Stimulated activated CD4-positive, alpha-beta T cell treated with anti-CD3 and anti-CD28 coated beads, Interleukin-1b, Interleukin-23, amount 100 ng/mL, for 48 hours (primary cell): ENCODE measurements around the gene PDHX.
"Not testable (repeated sequence)": the region's sequence is repeated elsewhere in the genome, so short reads cannot be mapped to it uniquely, and the experiment has no call there.

ENCODE experiments used
- DNase-seq: peaks from one replicate; pipeline ENCODE4 v3.0.0-alpha.2; 2020

Gene PDHX

GRCh38 chr11:34997952-34998528 is 81.6 kb downstream of the PDHX start:
- DNase-seq: no peak

DNA sequence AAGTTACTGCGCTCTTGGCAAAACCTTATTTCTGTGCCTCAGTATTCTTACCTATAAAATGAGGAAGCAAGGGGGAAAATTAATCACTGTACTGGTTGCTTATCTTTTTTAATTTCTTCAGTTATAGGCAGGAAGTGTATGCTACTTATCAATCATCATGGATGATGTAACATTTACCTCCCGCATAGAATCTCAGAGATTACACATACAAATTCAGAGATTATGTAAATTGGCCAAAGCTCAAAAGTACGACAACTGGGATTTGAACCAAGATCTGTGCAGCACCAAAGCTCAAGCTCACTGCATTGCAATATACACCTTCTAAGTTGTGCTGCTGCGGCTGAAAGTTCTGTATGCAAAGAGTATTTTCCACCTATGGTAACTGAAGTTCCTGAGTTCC is 83.0 kb downstream of the PDHX start:
- DNase-seq: no peak

DNA sequence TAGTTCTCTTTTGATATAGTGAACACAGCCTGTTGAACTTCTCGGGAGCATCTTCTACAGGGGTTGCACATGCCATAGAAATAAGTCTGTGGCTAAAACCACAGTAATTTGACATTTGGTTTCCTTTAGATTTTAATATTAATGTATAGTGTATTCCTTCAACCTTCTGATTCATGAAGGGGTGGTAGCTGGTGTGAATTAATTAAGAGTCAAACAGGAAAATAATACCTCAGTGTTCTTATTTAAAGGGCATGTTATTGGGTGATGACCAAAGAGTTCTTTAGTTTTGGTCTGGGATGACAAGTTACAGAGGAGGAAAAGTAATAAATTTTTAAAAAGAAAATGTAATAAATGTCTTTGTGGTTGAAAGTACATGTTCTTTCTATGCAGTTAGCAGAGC is 86.8 kb downstream of the PDHX start:
- no peak for DNase-seq

GRCh38 chr11:35003658-35004057 is 87.2 kb downstream of the PDHX start:
- DNase-seq: no peak

DNA sequence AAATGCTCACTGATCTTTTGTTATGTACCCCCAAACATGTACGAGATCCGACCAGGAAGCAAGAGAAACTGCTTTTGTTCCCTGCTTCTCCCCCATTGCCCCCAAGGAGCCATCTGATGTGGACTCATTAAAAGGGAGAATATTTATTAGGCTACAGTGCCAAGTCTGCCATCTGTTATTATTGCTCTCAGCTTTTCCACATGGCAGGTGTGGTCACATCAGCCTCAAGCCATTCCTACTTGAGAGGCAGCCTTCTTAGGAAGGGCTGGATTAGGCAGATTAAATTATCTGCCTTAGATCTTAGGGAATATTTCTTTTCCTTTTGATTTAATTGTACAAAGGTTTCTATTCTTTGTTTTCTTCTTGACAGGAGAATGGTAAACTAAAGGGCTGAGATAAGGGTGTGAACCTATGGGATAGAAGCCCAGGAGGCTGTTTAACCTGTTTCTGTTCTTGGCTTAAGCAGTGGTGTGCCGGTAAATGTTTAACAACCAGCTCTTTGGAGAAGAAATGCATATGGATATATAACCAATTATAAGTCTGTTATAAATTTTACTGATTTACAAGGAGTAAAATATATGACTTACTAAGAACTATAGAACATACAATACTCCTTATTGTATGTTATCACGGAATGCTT is 88.8 kb downstream of the PDHX start:
- no peak for DNase-seq

- peak; percentile 55 for DNase-seq
Observed at GRCh38 chr11:35006389-35007128, 90.1 kb downstream of the PDHX start.

DNA sequence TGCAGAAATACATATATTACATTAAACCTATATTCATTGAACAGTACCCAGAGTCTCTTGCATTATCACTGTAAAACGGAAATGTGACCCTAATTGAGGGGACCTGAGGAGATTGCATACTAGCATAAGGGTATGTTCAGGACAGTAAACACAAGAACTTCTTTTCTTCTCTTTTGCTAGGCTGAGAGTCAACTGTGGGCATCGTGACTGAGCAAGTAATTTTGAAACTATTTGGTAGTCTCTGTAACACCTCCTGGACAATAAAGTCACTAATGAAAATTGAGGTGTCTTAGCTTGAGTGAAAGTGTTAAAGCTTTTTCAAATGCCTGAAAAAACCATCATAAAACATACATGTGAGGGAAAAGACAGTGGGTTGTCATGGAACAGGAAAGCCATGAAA is 90.9 kb downstream of the PDHX start:
- no peak for DNase-seq

GRCh38 chr11:35009191-35009943 is 92.9 kb downstream of the PDHX start:
- no peak for DNase-seq

GRCh38 chr11:35009944-35010342 is 93.5 kb downstream of the PDHX start:
- no peak for DNase-seq

DNA sequence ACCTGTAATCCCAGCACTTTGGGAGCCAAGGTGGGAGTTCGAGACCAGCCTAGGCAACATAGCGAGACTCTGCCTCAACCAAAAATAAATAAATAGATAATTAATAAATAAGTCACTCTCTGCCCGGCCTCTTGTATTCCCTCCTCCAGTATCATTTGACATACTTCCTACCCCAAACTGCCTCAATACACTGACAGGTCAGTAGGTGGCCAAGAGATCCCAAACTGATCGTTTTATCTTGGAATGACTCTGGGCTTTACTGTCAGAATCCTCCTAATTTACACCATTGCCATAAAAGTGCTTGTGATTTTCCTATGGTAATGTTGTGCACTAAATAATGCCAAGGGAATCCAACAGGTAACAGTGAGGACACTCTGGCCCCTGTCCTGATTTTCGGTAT is 94.2 kb downstream of the PDHX start:
- no peak for DNase-seq

GRCh38 chr11:35011389-35011788 is 95.0 kb downstream of the PDHX start:
- no peak for DNase-seq

DNA sequence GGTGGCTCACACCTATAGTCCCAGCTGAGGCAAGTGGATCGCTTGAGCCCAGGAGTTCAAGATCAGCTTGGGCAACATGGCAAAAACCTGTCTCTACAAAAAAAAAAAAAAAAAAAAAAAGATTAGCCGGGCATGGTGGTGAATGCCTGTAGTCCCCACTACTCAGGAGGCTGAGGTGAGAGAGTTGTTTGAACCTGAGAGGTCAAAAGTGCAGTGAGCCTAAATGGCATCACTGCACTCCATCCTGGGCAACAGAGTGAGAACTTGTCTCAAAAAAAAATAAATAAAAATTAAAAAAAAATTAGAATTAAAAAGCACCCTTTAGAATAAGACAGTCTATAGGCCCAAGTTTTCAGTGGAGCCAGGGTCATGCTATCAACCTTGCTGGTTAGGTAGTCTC is 95.5 kb downstream of the PDHX start:
- DNase-seq: no peak

DNA sequence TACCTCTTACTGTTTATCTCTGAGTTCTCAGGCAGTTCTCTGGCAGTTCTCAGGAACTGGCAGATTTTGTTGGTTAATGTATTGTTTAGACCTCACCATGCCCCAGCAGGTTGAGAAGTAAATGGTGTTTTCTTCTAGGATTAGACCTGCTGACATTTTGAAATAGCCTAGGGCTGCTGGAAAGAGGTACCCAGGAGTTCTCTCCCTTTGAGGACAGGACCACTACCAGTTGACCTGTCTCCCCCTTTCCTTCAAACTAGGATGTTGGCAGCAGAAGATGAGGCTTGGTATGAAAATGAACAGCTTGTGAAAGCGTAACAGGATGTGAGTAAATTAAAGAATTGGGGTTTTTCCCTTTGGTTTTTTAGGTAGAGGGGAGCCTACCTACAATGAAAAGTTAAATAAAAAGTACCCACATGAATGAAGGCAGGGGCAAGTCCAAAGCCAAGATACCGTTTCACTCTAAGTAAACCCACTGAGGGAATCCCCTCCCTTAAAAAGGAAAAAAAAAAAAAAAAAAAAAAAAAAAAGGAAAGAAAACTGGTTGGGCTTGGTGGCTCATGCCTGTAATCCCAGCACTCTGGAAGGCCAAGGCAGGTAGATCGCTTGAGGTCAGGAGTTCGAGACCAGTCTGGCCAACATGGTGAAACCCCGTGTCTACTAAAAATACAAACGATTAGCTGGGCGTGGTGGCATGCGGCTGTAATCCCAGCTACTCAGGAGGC is 96.2 kb downstream of the PDHX start:
- peak; percentile 13 for DNase-seq

GRCh38 chr11:35013514-35014233 is 97.3 kb downstream of the PDHX start:
- DNase-seq: peak; percentile 26

DNA sequence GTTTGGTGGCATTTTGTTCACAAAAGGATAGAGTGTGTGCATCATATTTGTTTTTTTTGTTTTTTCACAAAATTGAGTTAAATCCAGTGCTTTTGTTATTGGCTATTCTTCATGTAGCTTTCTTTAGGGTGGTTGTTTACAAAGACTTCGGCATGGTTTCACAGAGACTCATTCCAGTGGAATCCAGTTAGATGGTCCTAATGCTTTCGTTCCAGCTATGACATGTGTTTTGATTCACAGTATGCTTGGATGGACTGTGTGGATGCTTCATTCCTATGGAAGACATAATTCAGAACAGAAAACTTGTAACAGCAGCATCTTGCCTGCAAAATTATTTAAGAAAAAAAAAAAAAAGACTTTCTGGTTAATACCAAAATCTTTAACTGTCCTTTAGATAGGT is 97.9 kb downstream of the PDHX start:
- DNase-seq: no peak

DNA sequence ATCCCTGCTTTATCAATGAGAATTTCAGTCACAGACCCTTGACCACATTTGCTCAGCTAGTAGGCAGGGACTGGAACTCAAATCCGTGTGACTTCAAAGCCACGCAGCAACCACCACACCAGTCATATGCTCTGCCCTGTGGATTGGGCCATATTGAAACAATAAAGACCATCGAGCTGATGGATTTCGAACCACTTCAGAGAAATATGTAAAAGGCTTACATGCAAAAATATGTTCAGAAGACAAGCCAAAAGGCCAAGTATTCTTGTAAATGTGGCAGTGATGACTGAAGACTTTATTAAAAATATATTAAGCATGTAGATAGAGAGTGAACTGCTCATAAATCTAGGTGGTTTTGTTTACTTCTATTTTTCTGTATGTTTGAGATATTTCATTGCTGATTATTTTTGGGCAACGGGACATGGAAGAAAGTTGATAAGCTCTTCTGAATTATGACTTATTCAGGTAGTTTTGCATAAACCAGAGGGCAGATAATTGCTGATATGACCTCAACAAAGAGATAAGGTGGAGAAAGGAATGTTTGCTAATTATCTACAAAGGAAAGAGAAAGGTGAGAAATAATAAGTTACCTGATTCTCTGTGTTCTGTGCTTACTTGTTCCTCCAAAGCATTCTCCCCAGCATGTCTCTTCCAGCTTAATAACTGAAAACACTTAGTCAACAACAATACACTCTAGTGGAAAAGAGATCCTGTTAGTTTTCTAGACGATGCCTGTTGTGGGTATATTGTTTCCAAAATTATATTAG is 99.4 kb downstream of the PDHX start:
- DNase-seq: no peak

DNA sequence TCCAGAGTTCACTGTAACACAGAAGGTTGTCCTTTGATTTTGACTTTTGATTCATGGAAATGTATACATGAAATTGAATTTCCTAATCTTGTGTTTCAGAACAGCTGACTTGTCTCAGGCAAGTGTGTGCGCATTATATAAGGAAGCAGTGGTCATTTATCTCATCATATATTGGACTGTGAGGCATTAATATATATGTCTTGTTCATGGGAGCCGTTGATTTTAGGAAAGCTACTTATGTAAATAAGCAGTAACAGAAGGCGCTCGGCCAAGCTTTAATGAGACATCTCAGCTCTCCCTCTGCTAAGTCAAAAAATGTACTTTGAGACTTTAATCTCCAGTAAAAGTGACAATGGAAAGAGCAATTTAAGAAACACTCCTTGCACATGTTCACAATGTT is 100.5 kb downstream of the PDHX start:
- DNase-seq: no peak

DNA sequence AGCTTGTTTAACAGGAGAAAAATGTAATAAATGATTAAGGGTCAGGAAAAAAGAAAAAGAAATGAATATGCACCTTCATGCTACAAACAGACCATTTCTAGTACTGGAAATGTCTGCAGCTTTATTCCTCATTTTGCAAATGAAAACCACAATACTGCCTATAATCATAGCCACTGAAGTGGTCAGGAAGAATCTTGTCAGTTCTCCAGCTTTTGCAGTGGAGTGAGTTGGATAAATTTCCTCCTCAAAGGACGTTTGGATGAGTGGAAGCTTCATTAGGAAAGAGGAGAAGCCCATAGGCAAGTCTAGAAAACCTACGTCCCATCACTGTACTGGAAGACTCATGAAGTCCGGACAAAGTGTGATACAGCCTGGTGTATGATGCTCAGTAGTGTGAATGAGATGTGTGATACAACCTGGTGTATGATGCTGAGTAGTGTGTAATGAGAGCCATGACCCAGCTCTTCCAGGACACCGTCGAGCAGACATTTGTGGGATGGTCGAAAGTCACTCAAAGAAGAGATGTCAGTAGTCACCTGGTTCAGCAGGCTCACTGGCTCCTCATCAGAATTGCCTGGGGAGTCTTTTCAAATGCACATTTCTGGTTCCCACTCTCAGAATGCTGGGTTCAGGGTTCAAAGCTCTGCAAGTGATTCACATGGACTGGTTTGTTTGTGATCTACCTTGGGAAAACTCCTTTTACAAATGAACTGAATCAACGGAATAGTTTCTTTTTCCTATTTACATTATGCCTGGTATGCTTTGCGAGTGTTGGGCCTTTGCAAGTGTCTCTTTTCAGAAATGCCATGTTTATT is 101.3 kb downstream of the PDHX start:
- DNase-seq: no peak

- no peak for DNase-seq
Observed at GRCh38 chr11:35021589-35021988, 105.2 kb downstream of the PDHX start.

GRCh38 chr11:35023940-35024339 is 107.5 kb downstream of the PDHX start:
- not testable (repeated sequence) for DNase-seq

GRCh38 chr11:35028007-35028406 is 111.6 kb downstream of the PDHX start:
- not testable (repeated sequence) for DNase-seq
